WTC11 (cell line): ENCODE results near the gene PROZ. TPM values are rescaled to one million over a fixed set of nuclear protein-coding genes. Genes with fewer than 3 reads are reported as not detected.

ENCODE experiments used
- ATAC-seq: fragments of 200-7000 bp; cut with Tn5 transposase; 2 replicates; pipeline ENCODE4 v1.10.0; 2021; ENCODE audit warnings: mild to moderate bottlenecking, moderate library complexity
- CTCF ChIA-PET: fragments of 300-600 bp; sonication (Branson Sonifier 250); formaldehyde crosslinking; loops from one replicate; lab custom pipeline; 2021; ENCODE audit warnings: antibody characterized with exemption; lab: Charles Lee
- POLR2A ChIA-PET: fragments of 350-600 bp; sonication (Branson Sonifier 250); formaldehyde crosslinking; loops from one replicate; lab custom pipeline; 2021; ENCODE audit warnings: antibody characterized with exemption; lab: Charles Lee
- DNase-seq: peaks from one replicate; pipeline ENCODE4 v3.0.0; 2021; ENCODE audit warnings: low spot score
- H3K27ac Mint-ChIP-seq: 2 replicates; pipeline ENCODE4 v1.8.0; 2021; ENCODE audit warnings: mixed read lengths
- H3K27me3 Mint-ChIP-seq: 2 replicates; pipeline ENCODE4 v1.8.0; 2021; ENCODE audit warnings: low read depth, mild to moderate bottlenecking, moderate library complexity, mixed read lengths
- H3K36me3 Mint-ChIP-seq: 2 replicates; pipeline ENCODE4 v1.8.0; 2021; ENCODE audit warnings: mixed read lengths
- H3K4me1 Mint-ChIP-seq: 2 replicates; pipeline ENCODE4 v1.8.0; 2022; ENCODE audit warnings: mixed read lengths
- H3K4me3 Mint-ChIP-seq: 2 replicates; pipeline ENCODE4 v1.8.0; 2021; ENCODE audit warnings: mild to moderate bottlenecking, moderate library complexity, mixed read lengths
- H3K9me3 Mint-ChIP-seq: 2 replicates; pipeline ENCODE4 v1.8.0; 2021; ENCODE audit warnings: mixed read lengths
- CREM ChIP-seq: sonication (generic); formaldehyde crosslinking; IDR thresholded peaks from 2 replicates; pipeline ENCODE4 v1.8.1; 2022; ENCODE audit warnings: mild to moderate bottlenecking, missing genetic modification reagents, moderate library complexity
- ESRRA ChIP-seq: sonication (generic); formaldehyde crosslinking; IDR thresholded peaks from 2 replicates; pipeline ENCODE4 v1.8.1; 2022; ENCODE audit warnings: mild to moderate bottlenecking, missing genetic modification reagents, borderline replicate concordance
- FOXJ3 ChIP-seq: sonication (generic); formaldehyde crosslinking; IDR thresholded peaks from 2 replicates; pipeline ENCODE4 v1.9.0; 2021; ENCODE audit warnings: missing genetic modification reagents, mild to moderate bottlenecking, borderline replicate concordance
- GABPB1 ChIP-seq: sonication (generic); formaldehyde crosslinking; IDR thresholded peaks from 2 replicates; pipeline ENCODE4 v1.8.1; 2023; ENCODE audit warnings: mild to moderate bottlenecking, missing genetic modification reagents
- GTF2I ChIP-seq: fragments of 250-450 bp; sonication (Bioruptor Pico); conservative IDR thresholded peaks from 2 replicates; pipeline ENCODE4 v1.4.0; 2021; ENCODE audit warnings: mild to moderate bottlenecking
- NFATC4 ChIP-seq: fragments of 250-450 bp; sonication (Bioruptor Pico); IDR thresholded peaks from 2 replicates; pipeline ENCODE4 v1.9.0; 2021; ENCODE audit warnings: mild to moderate bottlenecking
- NFYB ChIP-seq: sonication (generic); formaldehyde crosslinking; conservative IDR thresholded peaks from 2 replicates; pipeline ENCODE4 v1.8.0; 2022; ENCODE audit warnings: low read depth, missing genetic modification reagents
- NR1H2 ChIP-seq: sonication (generic); formaldehyde crosslinking; IDR thresholded peaks from 2 replicates; pipeline ENCODE4 v1.9.0; 2021; ENCODE audit warnings: mild to moderate bottlenecking, moderate library complexity, missing genetic modification reagents
- SMAD3 ChIP-seq: sonication (generic); formaldehyde crosslinking; IDR thresholded peaks from 2 replicates; pipeline ENCODE4 v1.8.0; 2022; ENCODE audit warnings: missing genetic modification reagents, mild to moderate bottlenecking, borderline replicate concordance
- SMAD4 ChIP-seq: sonication (generic); formaldehyde crosslinking; IDR thresholded peaks from 2 replicates; pipeline ENCODE4 v1.8.0; 2022; ENCODE audit warnings: mild to moderate bottlenecking, missing genetic modification reagents
- ZNF121 ChIP-seq: sonication (generic); formaldehyde crosslinking; IDR thresholded peaks from 2 replicates; pipeline ENCODE4 v1.8.0; 2023; ENCODE audit warnings: missing genetic modification reagents
- ZNF232 ChIP-seq: sonication (generic); formaldehyde crosslinking; IDR thresholded peaks from 2 replicates; pipeline ENCODE4 v1.8.0; 2022; ENCODE audit warnings: mild to moderate bottlenecking, missing genetic modification reagents
- ZNF416 ChIP-seq: fragments of 250-450 bp; sonication (Bioruptor Pico); IDR thresholded peaks from 2 replicates; pipeline ENCODE4 v1.9.0; 2021; ENCODE audit warnings: mild to moderate bottlenecking, inconsistent platforms
- ZNF671 ChIP-seq: fragments of 250-450 bp; sonication (Bioruptor Pico); IDR thresholded peaks from 2 replicates; pipeline ENCODE4 v1.8.0; 2021; ENCODE audit warnings: mild to moderate bottlenecking
- total RNA-seq: library from RNA; stranded (reverse); gene quantifications from 3 replicates; pipeline ENCODE4 v1.2.3, GENCODE V29; 2021
- TF ChIP-seq, protein P1 (sequence below): sonication (generic); formaldehyde crosslinking; IDR thresholded peaks from 2 replicates; pipeline ENCODE4 v1.8.0; 2022; ENCODE audit warnings: mild to moderate bottlenecking, missing genetic modification reagents

The PROZ gene
- total RNA-seq, 1 experiment from 2014 or later = not detected

DNA sequence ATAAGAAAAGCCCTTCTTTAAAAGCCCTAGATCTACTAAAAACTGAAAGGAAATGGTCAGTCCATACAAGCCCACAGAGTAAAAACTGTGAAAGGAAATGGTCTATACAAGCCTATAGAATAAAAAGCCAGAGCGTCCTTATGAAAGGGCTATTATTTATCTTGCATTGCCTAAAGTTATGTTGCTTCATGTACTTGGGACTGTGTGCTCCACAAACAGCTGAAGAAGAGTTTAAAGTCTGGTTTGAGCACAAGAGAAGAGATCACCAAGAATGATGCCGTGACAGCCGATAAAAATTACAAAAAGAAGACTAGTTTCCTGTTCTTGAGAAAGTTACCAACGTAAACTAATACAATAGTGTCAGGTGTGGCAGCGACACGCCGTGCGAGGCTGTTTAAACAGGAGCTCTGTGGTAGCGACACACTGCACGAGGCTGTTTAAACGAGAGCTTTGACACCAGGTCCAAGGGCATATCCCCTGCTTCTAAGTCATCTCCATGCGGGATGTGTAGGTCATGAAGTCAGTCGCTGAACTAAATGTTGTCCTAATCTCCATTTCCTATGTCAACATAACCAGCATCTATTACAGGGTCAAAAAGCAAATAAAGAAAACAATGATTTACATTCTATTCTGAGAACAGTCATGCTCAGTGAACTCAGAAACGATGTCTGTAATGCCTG, 25.1 kb downstream of the PROZ start:
- POLR2A ChIA-PET = no interaction called here

DNA sequence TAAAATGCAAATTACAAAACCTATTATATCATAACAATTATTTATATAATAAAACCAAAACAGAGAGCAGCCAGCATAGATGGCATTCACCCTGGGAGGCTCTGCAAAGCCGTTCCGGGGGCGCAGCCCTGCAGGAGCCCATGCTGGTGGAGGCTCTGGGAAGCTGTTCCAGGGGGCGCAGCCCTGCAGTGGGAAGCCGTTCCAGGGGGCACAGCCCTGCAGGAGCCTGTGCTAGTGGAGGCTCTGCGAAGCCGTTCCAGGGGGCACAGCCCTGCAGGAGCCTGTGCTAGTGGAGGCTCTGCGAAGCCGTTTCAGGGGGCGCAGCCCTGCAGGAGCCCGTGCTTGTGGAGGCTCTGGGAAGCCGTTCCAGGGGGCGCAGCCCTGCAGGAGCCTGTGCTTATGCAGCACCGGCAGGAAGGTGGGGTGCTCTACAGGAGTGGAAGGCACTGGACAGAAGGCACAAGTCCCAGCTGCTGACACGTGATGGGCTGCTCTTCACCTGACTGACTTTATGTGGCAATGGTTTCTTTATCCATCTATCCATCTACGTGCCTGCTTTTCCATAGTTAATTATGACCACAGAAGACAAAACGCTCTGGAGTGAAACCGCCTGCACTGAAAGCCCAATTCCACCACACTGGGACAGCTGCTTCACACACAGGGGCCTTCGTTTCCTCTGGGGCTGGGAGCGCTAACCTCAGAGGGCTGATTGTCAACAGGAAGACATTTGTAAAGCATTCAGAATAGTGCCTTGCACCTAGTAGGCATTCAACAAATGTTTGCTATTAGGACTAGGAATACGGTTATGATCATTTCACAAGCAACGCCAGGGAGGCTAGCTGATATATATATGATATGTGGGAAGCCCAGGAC, 26.4 kb downstream of the PROZ start:
- peaks cover 10% of the 10 kb centered on the region for H3K4me1 Mint-ChIP-seq
- POLR2A ChIA-PET = no interaction called here
- no peaks in the 10 kb centered on the region for H3K27me3 Mint-ChIP-seq
- CTCF ChIA-PET = no interaction called here
- no peak for TF ChIP-seq GTF2I
- no peak for TF ChIP-seq CREM
- no peak for TF ChIP-seq FOXJ3 (CRISPR knock-in tag)
- TF ChIP-seq ZNF121 (CRISPR knock-in tag) = no peak
- TF ChIP-seq ZNF232 (CRISPR knock-in tag) = no peak
- TF ChIP-seq NFATC4 (CRISPR knock-in tag) = no peak
- TF ChIP-seq SMAD4 = no peak
- no peaks in the 10 kb centered on the region for H3K9me3 Mint-ChIP-seq
- no peak overlapping the region for H3K4me3 Mint-ChIP-seq
- peaks cover 69% of the 10 kb centered on the region for H3K36me3 Mint-ChIP-seq
- peak overlapping the region; percentile 82 for H3K27ac Mint-ChIP-seq
- DNase-seq (no peak), ATAC-seq (no peak)

More for the DNA sequence above, 25.1 kb downstream of the PROZ start:
- H3K27ac Mint-ChIP-seq = no peak overlapping the region
- peaks cover 69% of the 10 kb centered on the region for H3K36me3 Mint-ChIP-seq
- DNase-seq (no peak), ATAC-seq (no peak)
- H3K27me3 Mint-ChIP-seq = no peaks in the 10 kb centered on the region
- no peaks in the 10 kb centered on the region for H3K9me3 Mint-ChIP-seq
- CTCF ChIA-PET = no interaction called here
- peaks cover 16% of the 10 kb centered on the region for H3K4me1 Mint-ChIP-seq
- no peak for TF ChIP-seq NFYB
- TF ChIP-seq GABPB1 (CRISPR knock-in tag) = peak; percentile 69; the same call in 1 of the 2 replicates
- TF ChIP-seq, protein P1, sequence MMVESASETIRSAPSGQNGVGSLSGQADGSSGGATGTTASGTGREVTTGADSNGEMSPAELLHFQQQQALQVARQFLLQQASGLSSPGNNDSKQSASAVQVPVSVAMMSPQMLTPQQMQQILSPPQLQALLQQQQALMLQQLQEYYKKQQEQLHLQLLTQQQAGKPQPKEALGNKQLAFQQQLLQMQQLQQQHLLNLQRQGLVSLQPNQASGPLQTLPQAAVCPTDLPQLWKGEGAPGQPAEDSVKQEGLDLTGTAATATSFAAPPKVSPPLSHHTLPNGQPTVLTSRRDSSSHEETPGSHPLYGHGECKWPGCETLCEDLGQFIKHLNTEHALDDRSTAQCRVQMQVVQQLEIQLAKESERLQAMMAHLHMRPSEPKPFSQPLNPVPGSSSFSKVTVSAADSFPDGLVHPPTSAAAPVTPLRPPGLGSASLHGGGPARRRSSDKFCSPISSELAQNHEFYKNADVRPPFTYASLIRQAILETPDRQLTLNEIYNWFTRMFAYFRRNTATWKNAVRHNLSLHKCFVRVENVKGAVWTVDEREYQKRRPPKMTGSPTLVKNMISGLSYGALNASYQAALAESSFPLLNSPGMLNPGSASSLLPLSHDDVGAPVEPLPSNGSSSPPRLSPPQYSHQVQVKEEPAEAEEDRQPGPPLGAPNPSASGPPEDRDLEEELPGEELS = no peak
- no peak overlapping the region for H3K4me3 Mint-ChIP-seq

DNA sequence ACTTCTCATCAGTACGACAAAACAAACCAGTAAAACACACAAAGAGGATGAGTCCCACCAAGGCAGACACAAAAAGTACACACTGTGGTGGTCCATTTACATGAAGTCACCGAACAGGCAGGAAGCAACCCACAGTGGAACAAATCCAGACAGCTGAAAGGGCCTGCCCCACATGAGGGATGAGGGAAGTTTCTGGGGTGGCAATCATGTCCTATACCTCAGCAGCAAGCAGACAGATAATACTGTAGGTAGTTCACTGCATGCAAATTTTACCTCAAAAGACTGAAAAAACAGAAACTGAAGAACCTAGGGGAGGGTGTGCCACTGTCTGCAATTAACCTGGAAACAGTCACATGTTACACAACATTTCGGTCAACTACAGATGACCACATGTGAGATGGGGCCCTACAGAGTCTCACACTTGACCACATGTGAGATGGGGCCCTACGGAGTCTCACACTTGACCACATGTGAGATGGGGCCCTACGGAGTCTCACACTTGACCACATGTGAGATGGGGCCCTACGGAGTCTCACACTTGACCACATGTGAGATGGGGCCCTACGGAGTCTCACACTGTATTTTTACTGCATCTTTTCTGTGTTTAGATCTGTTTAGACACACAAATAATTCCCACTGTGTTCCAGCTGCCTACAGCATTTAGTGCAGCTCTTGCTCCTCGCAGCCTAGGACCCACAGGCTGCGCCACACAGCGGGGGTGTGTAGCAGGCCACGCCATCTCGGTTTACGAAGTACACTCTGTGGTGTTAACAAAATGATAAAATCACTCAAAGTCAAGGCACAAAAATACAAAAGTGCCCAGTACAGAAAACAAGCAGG, 27.8 kb downstream of the PROZ start:
- ATAC-seq (no peak), DNase-seq (no peak)
- Mint-ChIP-seq H3K9me3 (no peaks in the 10 kb centered on the region), H3K27me3 (no peaks in the 10 kb centered on the region), H3K27ac (peak overlapping the region; percentile 51), H3K36me3 (peaks cover 67% of the 10 kb centered on the region), H3K4me3 (no peak overlapping the region), H3K4me1 (no peaks in the 10 kb centered on the region)
- POLR2A ChIA-PET = no interaction called here
- CTCF ChIA-PET = no interaction called here
- TF ChIP-seq ESRRA (CRISPR knock-in tag) (no peak), GTF2I (no peak), SMAD3 (CRISPR knock-in tag) (no peak), ZNF416 (CRISPR knock-in tag) (no peak)
- TF ChIP-seq, protein P1 = no peak

DNA sequence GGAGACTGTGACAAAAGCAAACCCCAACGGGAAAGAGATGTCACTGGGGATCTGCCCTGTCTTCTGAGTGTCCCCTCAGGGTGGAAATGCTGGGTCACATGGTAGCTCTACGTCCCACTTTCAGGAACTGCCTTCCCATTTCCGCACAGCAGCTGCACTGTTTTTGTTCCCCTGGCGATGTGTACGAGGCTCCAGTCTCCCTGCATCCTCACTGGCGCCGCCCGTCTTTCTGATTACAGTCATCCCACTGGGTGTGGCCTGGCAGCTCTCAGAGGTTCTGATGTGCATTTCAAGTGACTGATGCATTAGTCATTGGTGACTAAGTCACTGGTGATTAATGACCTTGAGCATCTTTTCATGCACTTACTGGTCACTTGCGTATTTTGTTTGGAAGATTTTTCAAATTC, 28.8 kb downstream of the PROZ start:
- no peak for ATAC-seq
- CTCF ChIA-PET = no interaction called here
- H3K4me3 Mint-ChIP-seq = no peak overlapping the region
- 0 out of 2 replicates have a peak overlapping the region, but pooled peaks have one; percentile 5 for H3K27ac Mint-ChIP-seq
- no peak for TF ChIP-seq ZNF671 (CRISPR knock-in tag)
- no peak for TF ChIP-seq NR1H2
- no peak for TF ChIP-seq GABPB1 (CRISPR knock-in tag)
- TF ChIP-seq, all 79 proteins: peak for 0
- DNase-seq = no peak
- H3K4me1 Mint-ChIP-seq = no peaks in the 10 kb centered on the region
- H3K36me3 Mint-ChIP-seq = peaks cover 65% of the 10 kb centered on the region
- H3K9me3 Mint-ChIP-seq = no peaks in the 10 kb centered on the region
- no peaks in the 10 kb centered on the region for H3K27me3 Mint-ChIP-seq
- POLR2A ChIA-PET = no interaction called here
